AG10803 (cell line): Measurements from ENCODE around the gene TMEM201.

Experiments used
- DNase-seq: peaks from one replicate; pipeline ENCODE4 v3.0.0; 2010; ENCODE audit warnings: low read depth
- H3K4me3 ChIP-seq: 2 replicates; pipeline ENCODE4 v1.5.1; 2011; ENCODE audit warnings: mild to moderate bottlenecking, low read length, control low read depth
- CTCF ChIP-seq: conservative IDR thresholded peaks from 2 replicates; pipeline ENCODE4 v1.5.1; 2011; ENCODE audit warnings: mild to moderate bottlenecking, low read length, control low read depth, inconsistent platforms

TMEM201 gene

GRCh38 chr1:9588551-9589143, at the start of gene TMEM201:
TMEM201 (plus strand) TSS chr1:9588911; CDS start chr1:9588931, 20 bp downstream.
- peak; percentile 31; the same call in 1 of the 2 replicates for TF ChIP-seq CTCF
- H3K4me3 ChIP-seq: peak within 1 kb of the TSS; percentile 69
- peak; percentile 87 for DNase-seq

GRCh38 chr1:9539165-9539828, 49.4 kb upstream of the TMEM201 start, which contains the start of gene SLC25A33:
SLC25A33 (plus strand) TSS chr1:9539465; CDS start chr1:9539692, 227 bp downstream.
- H3K4me3 ChIP-seq: peak within 1 kb of the TSS; percentile 79
- TF ChIP-seq CTCF: no peak
- DNase-seq: peak; percentile 95

- H3K4me3 ChIP-seq: peak overlapping the region; percentile 79
- no peak for TF ChIP-seq CTCF
- peak; percentile 46 for DNase-seq
These were observed 48.7 kb upstream of the TMEM201 start for GRCh38 chr1:9539829-9540550.

GRCh38 chr1:9542430-9542829, 46.3 kb upstream of the TMEM201 start:
- H3K4me3 ChIP-seq: no peak overlapping the region
- no peak for TF ChIP-seq CTCF
- DNase-seq: peak; percentile 36

GRCh38 chr1:9544926-9545325, 43.8 kb upstream of the TMEM201 start:
- TF ChIP-seq CTCF: no peak
- DNase-seq: no peak
- H3K4me3 ChIP-seq: no peak overlapping the region

GRCh38 chr1:9549955-9550546, 38.7 kb upstream of the TMEM201 start:
- H3K4me3 ChIP-seq: no peak overlapping the region
- no peak for TF ChIP-seq CTCF
- DNase-seq: no peak
